H9 (cell line): ENCODE results near the gene CYBRD1. TPM values are rescaled to one million over a fixed set of nuclear protein-coding genes. Genes with fewer than 3 reads are reported as not detected.

Source experiments
- DNase-seq: peaks from one replicate; pipeline ENCODE4 v3.0.0-alpha.2; 2017
- H2AFZ ChIP-seq: one replicate; pipeline ENCODE4 v1.6.1; 2013; ENCODE audit warnings: mild to moderate bottlenecking, low read length, control low read depth, moderate library complexity
- H2AK5ac ChIP-seq: 2 replicates; pipeline ENCODE4 v1.6.1; 2013; ENCODE audit warnings: low read length, control low read depth, mixed read lengths; ENCODE audit not compliant: insufficient read length
- H2BK120ac ChIP-seq: one replicate; pipeline ENCODE4 v1.6.1; 2013; ENCODE audit warnings: low read depth, mild to moderate bottlenecking, low read length, control low read depth, inconsistent platforms; ENCODE audit not compliant: poor library complexity, severe bottlenecking
- H2BK12ac ChIP-seq: 2 replicates; pipeline ENCODE4 v1.6.1; 2013; ENCODE audit warnings: low read length, control low read depth, mixed read lengths, low read depth; ENCODE audit not compliant: insufficient read length
- H2BK15ac ChIP-seq: 2 replicates; pipeline ENCODE4 v1.6.1; 2013; ENCODE audit warnings: low read depth, low read length, control low read depth
- H2BK20ac ChIP-seq: one replicate; pipeline ENCODE4 v1.6.1; 2013; ENCODE audit warnings: low read depth, mild to moderate bottlenecking, low read length, control low read depth, inconsistent platforms; ENCODE audit not compliant: poor library complexity, severe bottlenecking
- H2BK5ac ChIP-seq: 2 replicates; pipeline ENCODE4 v1.6.1; 2013; ENCODE audit warnings: low read length, control low read depth, mixed read lengths; ENCODE audit not compliant: insufficient read length
- H3K14ac ChIP-seq: 2 replicates; pipeline ENCODE4 v1.6.1; 2013; ENCODE audit warnings: low read length, control low read depth; ENCODE audit not compliant: insufficient read depth
- H3K18ac ChIP-seq: 2 replicates; pipeline ENCODE4 v1.6.1; 2013; ENCODE audit warnings: low read depth, mild to moderate bottlenecking, mixed read lengths, low read length, control low read depth; ENCODE audit not compliant: insufficient read length
- H3K23ac ChIP-seq: 2 replicates; pipeline ENCODE4 v1.6.1; 2013; ENCODE audit warnings: low read length, control low read depth, mixed read lengths, low read depth; ENCODE audit not compliant: insufficient read length
- H3K23me2 ChIP-seq: 2 replicates; pipeline ENCODE4 v1.6.1; 2013; ENCODE audit warnings: low read depth, mild to moderate bottlenecking, mixed read lengths, low read length, control low read depth; ENCODE audit not compliant: insufficient read length, poor library complexity, severe bottlenecking
- H3K27ac ChIP-seq: 2 replicates; pipeline ENCODE4 v1.5.1; 2013; ENCODE audit warnings: low read length, control low read depth, mixed read lengths, low read depth; ENCODE audit not compliant: insufficient read length
- H3K27me3 ChIP-seq: 2 replicates; pipeline ENCODE4 v1.6.1; 2013; ENCODE audit warnings: low read length, control low read depth, inconsistent platforms; ENCODE audit not compliant: insufficient read depth
- H3K4ac ChIP-seq: 2 replicates; pipeline ENCODE4 v1.6.1; 2013; ENCODE audit warnings: low read depth, mild to moderate bottlenecking, control low read depth, inconsistent platforms, low read length, moderate library complexity
- H3K4me1 ChIP-seq: 2 replicates; pipeline ENCODE4 v1.6.1; 2013; ENCODE audit warnings: low read length, control low read depth, inconsistent platforms; ENCODE audit not compliant: insufficient read depth
- H3K4me2 ChIP-seq: 2 replicates; pipeline ENCODE4 v1.6.1; 2013; ENCODE audit warnings: low read length, control low read depth, mixed read lengths; ENCODE audit not compliant: insufficient read length, insufficient read depth
- H3K56ac ChIP-seq: 2 replicates; pipeline ENCODE4 v1.6.1; 2013; ENCODE audit warnings: low read depth, mild to moderate bottlenecking, mixed read lengths, low read length, control low read depth; ENCODE audit not compliant: insufficient read length
- H3K79me1 ChIP-seq: 2 replicates; pipeline ENCODE4 v1.6.1; 2013; ENCODE audit warnings: low read depth, mild to moderate bottlenecking, moderate library complexity, low read length, control low read depth, inconsistent platforms; ENCODE audit not compliant: insufficient read depth, poor library complexity, severe bottlenecking
- H3K79me2 ChIP-seq: 2 replicates; pipeline ENCODE4 v1.6.1; 2013; ENCODE audit warnings: low read length, control low read depth, inconsistent platforms; ENCODE audit not compliant: insufficient read depth
- H3K9ac ChIP-seq: 2 replicates; pipeline ENCODE4 v1.6.1; 2013; ENCODE audit warnings: low read length, control low read depth, mixed read lengths; ENCODE audit not compliant: insufficient read length; ENCODE audit errors: extremely low read depth
- H3K9me3 ChIP-seq: one replicate; pipeline ENCODE4 v1.6.1; 2013; ENCODE audit warnings: low read depth, low read length, inconsistent platforms; ENCODE audit not compliant: control insufficient read depth
- H3T11ph ChIP-seq: one replicate; pipeline ENCODE4 v1.6.1; 2013; ENCODE audit warnings: mild to moderate bottlenecking, low read length, control low read depth, inconsistent platforms
- H4K20me1 ChIP-seq: one replicate; pipeline ENCODE4 v1.6.1; 2013; ENCODE audit not compliant: control insufficient read depth, insufficient read length, insufficient read depth
- H4K5ac ChIP-seq: 2 replicates; pipeline ENCODE4 v1.6.1; 2013; ENCODE audit warnings: low read depth, mild to moderate bottlenecking, mixed read lengths, low read length, control low read depth; ENCODE audit not compliant: insufficient read length
- H4K8ac ChIP-seq: replicated peaks from 2 replicates; pipeline ENCODE4 v1.6.1; 2013; ENCODE audit warnings: low read length, control low read depth, mixed read lengths, low read depth; ENCODE audit not compliant: insufficient read length
- H4K91ac ChIP-seq: 2 replicates; pipeline ENCODE4 v1.6.1; 2013; ENCODE audit warnings: low read depth, mild to moderate bottlenecking, moderate library complexity, mixed read lengths, low read length, control low read depth; ENCODE audit not compliant: insufficient read length
- H3K27ac Mint-ChIP-seq, 3 experiments: 2 replicates in 2 of 3; 3 replicates in 1 of 3; pipeline ENCODE4 v1.8.0; 2020 to 2021; ENCODE audit warnings: mixed read lengths in 3 of 3, mild to moderate bottlenecking in 1 of 3, moderate library complexity in 1 of 3
- H3K27me3 Mint-ChIP-seq: 2 replicates; pipeline ENCODE4 v1.8.0; 2021; ENCODE audit warnings: low read depth, mild to moderate bottlenecking, moderate library complexity, mixed read lengths
- H3K36me3 Mint-ChIP-seq, 3 experiments: 2 replicates in 2 of 3; 3 replicates in 1 of 3; pipeline ENCODE4 v1.8.0; 2020 to 2021; ENCODE audit warnings: low read depth in 3 of 3, mixed read lengths in 3 of 3; ENCODE audit not compliant: insufficient read depth in 1 of 3
- H3K4me1 Mint-ChIP-seq, 2 experiments: 2 replicates each; pipeline ENCODE4 v1.8.0; 2020; ENCODE audit warnings: mixed read lengths in 2 of 2
- H3K4me3 Mint-ChIP-seq, 2 experiments: 2 replicates in 1 of 2; 3 replicates in 1 of 2; pipeline ENCODE4 v1.8.0; 2020 to 2021; ENCODE audit warnings: mild to moderate bottlenecking in 2 of 2, mixed read lengths in 2 of 2, moderate library complexity in 1 of 2
- H3K9me3 Mint-ChIP-seq, 2 experiments: 2 replicates in 1 of 2; 3 replicates in 1 of 2; pipeline ENCODE4 v1.8.0; 2020; ENCODE audit warnings: mild to moderate bottlenecking in 2 of 2, mixed read lengths in 2 of 2, moderate library complexity in 1 of 2
- CTCF ChIP-seq: fragments of 200-600 bp; sonication (generic); conservative IDR thresholded peaks from 3 replicates; pipeline ENCODE4 v1.8.0; 2021; ENCODE audit warnings: antibody characterized with exemption, mild to moderate bottlenecking
- WGBS: extraction: QIAGEN DNeasy Blood & Tissue Kit; methylation state at CpG from one replicate; pipeline ENCODE4 v1.1.7; 2013; ENCODE audit warnings: missing lambda C conversion rate, low lambda C conversion rate, mixed read lengths; ENCODE audit not compliant: insufficient read length; ENCODE audit errors: extremely low coverage; 5-methylcytosine and 5-hydroxymethylcytosine counted together
- total RNA-seq: library from RNA; stranded (reverse); gene quantifications from 2 replicates; pipeline ENCODE4 v1.2.1, GENCODE V29; 2021

The CYBRD1 gene
- total RNA-seq, 1 experiment from 2014 or later: 3.6 TPM

GRCh38 chr2:171595896-171596295, 73.6 kb downstream of the CYBRD1 start:
- H3K36me3 Mint-ChIP-seq: no peaks in the 10 kb centered on the region
- Histone ChIP-seq H3K56ac (no peak overlapping the region), H2BK15ac (no peak overlapping the region), H3K4me1 (no peaks in the 10 kb centered on the region), H4K8ac (no peak overlapping the region), H2BK5ac (no peak overlapping the region), H3K23me2 (no peaks in the 10 kb centered on the region), H3K9ac (no peak overlapping the region), H2AFZ (no peak overlapping the region), H4K91ac (no peak overlapping the region), H2BK20ac (no peak overlapping the region), H3K18ac (no peak overlapping the region), H3K4me2 (no peak overlapping the region), H3K23ac (no peak overlapping the region), H2BK120ac (no peak overlapping the region), H3K79me2 (no peaks in the 10 kb centered on the region), H3K27ac (no peak overlapping the region), H3K79me1 (no peaks in the 10 kb centered on the region), H3T11ph (no peak overlapping the region), H2AK5ac (no peak overlapping the region), H3K14ac (no peak overlapping the region), H2BK12ac (no peak overlapping the region), H3K9me3 (no peaks in the 10 kb centered on the region), H4K20me1 (no peaks in the 10 kb centered on the region), H4K5ac (no peak overlapping the region), H3K27me3 (no peaks in the 10 kb centered on the region), H3K4ac (no peak overlapping the region)
- no peak overlapping the region for H3K27ac Mint-ChIP-seq
- TF ChIP-seq CTCF: no peak
- H3K4me1 Mint-ChIP-seq: peaks cover 11 to 16% of the 10 kb centered on the region in 2 experiments
- DNase-seq: no peak
- H3K9me3 Mint-ChIP-seq: peaks cover 3 to 7% of the 10 kb centered on the region in 2 experiments; a peak in 2 of 5 replicates
- WGBS: no CpG with 5 or more reads among the region's 2 CpGs
- H3K27me3 Mint-ChIP-seq: peaks cover 9% of the 10 kb centered on the region
- H3K4me3 Mint-ChIP-seq: no peak overlapping the region
